ENCODE measurements around the gene PSMB10. TPM values are rescaled to one million over a fixed set of nuclear protein-coding genes. Genes with fewer than 3 reads are reported as not detected.

The PSMB10 gene
- total and polyA plus RNA-seq, 2 of the 8 experiments (the other 6 are each of a cell fraction or from before 2014, with no cell fraction given) = 32.1 to 61.9 TPM

DNA sequence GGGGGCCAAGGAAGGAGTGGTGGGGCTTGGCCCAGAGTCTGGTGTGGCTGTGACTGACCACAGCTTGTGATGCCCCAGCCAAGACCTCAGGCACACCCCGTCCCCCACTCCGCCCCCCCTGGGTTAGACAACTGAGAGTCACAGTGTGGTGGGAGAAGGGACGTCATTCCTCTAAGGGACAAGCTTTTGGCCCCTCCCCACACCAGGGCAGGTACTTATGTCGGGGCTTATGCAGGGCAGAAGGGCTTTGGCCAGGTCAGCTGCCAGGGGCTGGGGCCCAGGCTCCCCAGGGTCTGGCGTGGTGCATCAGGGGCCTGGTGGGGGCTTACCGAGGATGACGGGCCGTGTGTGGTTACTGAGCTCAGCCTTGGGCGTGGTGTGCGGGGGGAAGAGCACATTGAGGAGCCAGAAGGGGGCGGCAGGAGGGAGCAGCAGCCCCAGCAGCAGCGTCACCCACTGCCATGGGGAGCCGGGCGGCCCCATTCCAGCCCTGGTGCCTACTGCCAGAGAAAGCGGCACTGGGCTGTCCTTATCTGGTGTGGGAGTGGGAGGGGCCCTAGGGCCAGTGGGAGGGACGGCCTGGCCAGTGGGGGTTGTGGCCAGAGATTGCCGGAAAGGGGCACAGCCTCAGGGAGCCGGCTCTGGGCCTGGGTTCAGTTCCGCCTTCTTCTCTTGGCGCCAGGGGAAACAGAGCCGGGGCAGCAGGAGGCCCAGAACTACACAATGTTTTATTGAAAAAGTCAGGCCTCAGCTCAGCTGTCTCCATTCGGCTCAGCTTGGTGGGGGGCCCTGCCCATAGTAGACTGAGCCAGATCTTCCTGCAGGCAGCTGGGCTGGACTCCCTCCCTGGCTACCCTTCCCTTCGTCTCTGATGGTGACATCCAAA is 7.2 kb upstream of the PSMB10 start, which contains the start of gene LCAT (continued):
- TF ChIP-seq, protein P1, sequence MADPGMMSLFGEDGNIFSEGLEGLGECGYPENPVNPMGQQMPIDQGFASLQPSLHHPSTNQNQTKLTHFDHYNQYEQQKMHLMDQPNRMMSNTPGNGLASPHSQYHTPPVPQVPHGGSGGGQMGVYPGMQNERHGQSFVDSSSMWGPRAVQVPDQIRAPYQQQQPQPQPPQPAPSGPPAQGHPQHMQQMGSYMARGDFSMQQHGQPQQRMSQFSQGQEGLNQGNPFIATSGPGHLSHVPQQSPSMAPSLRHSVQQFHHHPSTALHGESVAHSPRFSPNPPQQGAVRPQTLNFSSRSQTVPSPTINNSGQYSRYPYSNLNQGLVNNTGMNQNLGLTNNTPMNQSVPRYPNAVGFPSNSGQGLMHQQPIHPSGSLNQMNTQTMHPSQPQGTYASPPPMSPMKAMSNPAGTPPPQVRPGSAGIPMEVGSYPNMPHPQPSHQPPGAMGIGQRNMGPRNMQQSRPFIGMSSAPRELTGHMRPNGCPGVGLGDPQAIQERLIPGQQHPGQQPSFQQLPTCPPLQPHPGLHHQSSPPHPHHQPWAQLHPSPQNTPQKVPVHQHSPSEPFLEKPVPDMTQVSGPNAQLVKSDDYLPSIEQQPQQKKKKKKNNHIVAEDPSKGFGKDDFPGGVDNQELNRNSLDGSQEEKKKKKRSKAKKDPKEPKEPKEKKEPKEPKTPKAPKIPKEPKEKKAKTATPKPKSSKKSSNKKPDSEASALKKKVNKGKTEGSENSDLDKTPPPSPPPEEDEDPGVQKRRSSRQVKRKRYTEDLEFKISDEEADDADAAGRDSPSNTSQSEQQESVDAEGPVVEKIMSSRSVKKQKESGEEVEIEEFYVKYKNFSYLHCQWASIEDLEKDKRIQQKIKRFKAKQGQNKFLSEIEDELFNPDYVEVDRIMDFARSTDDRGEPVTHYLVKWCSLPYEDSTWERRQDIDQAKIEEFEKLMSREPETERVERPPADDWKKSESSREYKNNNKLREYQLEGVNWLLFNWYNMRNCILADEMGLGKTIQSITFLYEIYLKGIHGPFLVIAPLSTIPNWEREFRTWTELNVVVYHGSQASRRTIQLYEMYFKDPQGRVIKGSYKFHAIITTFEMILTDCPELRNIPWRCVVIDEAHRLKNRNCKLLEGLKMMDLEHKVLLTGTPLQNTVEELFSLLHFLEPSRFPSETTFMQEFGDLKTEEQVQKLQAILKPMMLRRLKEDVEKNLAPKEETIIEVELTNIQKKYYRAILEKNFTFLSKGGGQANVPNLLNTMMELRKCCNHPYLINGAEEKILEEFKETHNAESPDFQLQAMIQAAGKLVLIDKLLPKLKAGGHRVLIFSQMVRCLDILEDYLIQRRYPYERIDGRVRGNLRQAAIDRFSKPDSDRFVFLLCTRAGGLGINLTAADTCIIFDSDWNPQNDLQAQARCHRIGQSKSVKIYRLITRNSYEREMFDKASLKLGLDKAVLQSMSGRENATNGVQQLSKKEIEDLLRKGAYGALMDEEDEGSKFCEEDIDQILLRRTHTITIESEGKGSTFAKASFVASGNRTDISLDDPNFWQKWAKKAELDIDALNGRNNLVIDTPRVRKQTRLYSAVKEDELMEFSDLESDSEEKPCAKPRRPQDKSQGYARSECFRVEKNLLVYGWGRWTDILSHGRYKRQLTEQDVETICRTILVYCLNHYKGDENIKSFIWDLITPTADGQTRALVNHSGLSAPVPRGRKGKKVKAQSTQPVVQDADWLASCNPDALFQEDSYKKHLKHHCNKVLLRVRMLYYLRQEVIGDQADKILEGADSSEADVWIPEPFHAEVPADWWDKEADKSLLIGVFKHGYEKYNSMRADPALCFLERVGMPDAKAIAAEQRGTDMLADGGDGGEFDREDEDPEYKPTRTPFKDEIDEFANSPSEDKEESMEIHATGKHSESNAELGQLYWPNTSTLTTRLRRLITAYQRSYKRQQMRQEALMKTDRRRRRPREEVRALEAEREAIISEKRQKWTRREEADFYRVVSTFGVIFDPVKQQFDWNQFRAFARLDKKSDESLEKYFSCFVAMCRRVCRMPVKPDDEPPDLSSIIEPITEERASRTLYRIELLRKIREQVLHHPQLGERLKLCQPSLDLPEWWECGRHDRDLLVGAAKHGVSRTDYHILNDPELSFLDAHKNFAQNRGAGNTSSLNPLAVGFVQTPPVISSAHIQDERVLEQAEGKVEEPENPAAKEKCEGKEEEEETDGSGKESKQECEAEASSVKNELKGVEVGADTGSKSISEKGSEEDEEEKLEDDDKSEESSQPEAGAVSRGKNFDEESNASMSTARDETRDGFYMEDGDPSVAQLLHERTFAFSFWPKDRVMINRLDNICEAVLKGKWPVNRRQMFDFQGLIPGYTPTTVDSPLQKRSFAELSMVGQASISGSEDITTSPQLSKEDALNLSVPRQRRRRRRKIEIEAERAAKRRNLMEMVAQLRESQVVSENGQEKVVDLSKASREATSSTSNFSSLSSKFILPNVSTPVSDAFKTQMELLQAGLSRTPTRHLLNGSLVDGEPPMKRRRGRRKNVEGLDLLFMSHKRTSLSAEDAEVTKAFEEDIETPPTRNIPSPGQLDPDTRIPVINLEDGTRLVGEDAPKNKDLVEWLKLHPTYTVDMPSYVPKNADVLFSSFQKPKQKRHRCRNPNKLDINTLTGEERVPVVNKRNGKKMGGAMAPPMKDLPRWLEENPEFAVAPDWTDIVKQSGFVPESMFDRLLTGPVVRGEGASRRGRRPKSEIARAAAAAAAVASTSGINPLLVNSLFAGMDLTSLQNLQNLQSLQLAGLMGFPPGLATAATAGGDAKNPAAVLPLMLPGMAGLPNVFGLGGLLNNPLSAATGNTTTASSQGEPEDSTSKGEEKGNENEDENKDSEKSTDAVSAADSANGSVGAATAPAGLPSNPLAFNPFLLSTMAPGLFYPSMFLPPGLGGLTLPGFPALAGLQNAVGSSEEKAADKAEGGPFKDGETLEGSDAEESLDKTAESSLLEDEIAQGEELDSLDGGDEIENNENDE (IDR thresholded peaks at IDR 0.05; ENCODE audit: insufficient replicate concordance, low read length) = no peak
- TF ChIP-seq, protein P2, sequence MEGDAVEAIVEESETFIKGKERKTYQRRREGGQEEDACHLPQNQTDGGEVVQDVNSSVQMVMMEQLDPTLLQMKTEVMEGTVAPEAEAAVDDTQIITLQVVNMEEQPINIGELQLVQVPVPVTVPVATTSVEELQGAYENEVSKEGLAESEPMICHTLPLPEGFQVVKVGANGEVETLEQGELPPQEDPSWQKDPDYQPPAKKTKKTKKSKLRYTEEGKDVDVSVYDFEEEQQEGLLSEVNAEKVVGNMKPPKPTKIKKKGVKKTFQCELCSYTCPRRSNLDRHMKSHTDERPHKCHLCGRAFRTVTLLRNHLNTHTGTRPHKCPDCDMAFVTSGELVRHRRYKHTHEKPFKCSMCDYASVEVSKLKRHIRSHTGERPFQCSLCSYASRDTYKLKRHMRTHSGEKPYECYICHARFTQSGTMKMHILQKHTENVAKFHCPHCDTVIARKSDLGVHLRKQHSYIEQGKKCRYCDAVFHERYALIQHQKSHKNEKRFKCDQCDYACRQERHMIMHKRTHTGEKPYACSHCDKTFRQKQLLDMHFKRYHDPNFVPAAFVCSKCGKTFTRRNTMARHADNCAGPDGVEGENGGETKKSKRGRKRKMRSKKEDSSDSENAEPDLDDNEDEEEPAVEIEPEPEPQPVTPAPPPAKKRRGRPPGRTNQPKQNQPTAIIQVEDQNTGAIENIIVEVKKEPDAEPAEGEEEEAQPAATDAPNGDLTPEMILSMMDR (IDR thresholded peaks at IDR 0.05; ENCODE audit: control extremely low read depth in 1 of 3, insufficient read depth in 1 of 3, low read depth in 1 of 3, low read length in 3 of 3) = peak; percentile 26 to 31 (median 30); a peak in 3 of 4 replicates
- TF ChIP-seq POU5F1 (IDR thresholded peaks at IDR 0.05; ENCODE audit: low read depth, low read length) = no peak
- TF ChIP-seq, protein P3, sequence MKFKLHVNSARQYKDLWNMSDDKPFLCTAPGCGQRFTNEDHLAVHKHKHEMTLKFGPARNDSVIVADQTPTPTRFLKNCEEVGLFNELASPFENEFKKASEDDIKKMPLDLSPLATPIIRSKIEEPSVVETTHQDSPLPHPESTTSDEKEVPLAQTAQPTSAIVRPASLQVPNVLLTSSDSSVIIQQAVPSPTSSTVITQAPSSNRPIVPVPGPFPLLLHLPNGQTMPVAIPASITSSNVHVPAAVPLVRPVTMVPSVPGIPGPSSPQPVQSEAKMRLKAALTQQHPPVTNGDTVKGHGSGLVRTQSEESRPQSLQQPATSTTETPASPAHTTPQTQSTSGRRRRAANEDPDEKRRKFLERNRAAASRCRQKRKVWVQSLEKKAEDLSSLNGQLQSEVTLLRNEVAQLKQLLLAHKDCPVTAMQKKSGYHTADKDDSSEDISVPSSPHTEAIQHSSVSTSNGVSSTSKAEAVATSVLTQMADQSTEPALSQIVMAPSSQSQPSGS (IDR thresholded peaks at IDR 0.05; ENCODE audit: low read length) = no peak
- TF ChIP-seq SIRT6 (IDR thresholded peaks at IDR 0.05; ENCODE audit: low read length) = no peak

Data from H1 (cell line).